Endometrial microvascular endothelial cells (primary cell): ENCODE data around the gene OTX1. TPM values are rescaled to one million over a fixed set of nuclear protein-coding genes. Genes with fewer than 3 reads are reported as not detected.

ENCODE experiments used
- in situ Hi-C: cut with HindIII; loops from 2 replicates; pipeline ENCODE4 v1.10.0; 2017; ENCODE audit warnings: low sequenced_read_pairs, low pct_unique_long_range_greater_than_20kb; ENCODE audit errors: inconsistent ontology term
- total RNA-seq: library from RNA; depleted of rRNA; stranded (reverse); fragments of >200 nt; gene quantifications from one replicate; pipeline ENCODE4 v1.2.3, GENCODE V29; 2015; ENCODE audit errors: inconsistent ontology term

The OTX1 gene
- total RNA-seq, 1 donor from 2014 or later = not detected

- in situ Hi-C loops = loop anchor here (25.0 kb wide), 2 partner anchors 218 to 382 kb away; no protein-coding TSS in a partner anchor
Observed at GRCh38 chr2:63055226-63056106, 4.8 kb downstream of the OTX1 start.

DNA sequence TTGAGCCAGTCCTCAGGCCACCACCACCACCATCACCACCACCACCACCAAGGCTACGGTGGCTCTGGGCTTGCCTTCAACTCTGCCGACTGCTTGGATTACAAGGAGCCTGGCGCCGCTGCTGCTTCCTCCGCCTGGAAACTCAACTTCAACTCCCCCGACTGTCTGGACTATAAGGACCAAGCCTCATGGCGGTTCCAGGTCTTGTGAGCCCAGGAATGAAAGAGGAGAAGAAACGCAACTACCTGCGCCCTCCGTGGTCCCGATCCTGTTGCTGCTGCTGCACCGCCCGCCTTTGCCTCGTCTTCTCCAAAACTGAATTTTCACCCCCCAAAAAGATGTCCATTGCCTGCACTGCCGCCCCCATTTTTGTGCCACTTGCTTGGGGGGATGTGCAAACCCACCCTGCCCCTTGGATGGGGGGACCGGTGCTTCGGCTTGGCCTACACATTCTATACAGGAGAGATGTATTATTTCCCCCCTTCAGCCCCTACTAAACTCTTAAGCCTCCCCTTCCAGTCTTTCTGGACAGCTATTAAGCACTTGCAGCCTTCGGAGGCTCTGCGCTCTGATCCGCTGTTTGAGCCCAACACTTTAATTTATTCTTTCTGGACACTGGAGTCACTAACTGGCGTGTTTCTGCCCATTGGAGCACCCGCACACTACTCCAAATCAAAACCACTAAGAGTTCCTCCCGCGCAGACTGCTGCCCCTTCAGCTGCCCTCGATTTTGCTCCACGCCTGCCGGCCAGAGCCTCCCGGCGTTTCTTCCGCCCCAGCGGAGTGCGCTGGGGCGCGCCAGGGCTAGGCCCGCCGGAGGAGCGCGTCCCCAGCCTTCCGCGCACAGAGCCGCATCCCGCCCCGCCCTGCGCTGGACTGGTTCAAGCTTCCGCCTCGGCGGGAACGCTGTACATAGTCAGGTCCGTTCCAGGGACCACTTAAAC is 5.7 kb downstream of the OTX1 start:
- in situ Hi-C loops = loop anchor here (25.0 kb wide), 2 partner anchors 219 to 381 kb away; no protein-coding TSS in a partner anchor

DNA sequence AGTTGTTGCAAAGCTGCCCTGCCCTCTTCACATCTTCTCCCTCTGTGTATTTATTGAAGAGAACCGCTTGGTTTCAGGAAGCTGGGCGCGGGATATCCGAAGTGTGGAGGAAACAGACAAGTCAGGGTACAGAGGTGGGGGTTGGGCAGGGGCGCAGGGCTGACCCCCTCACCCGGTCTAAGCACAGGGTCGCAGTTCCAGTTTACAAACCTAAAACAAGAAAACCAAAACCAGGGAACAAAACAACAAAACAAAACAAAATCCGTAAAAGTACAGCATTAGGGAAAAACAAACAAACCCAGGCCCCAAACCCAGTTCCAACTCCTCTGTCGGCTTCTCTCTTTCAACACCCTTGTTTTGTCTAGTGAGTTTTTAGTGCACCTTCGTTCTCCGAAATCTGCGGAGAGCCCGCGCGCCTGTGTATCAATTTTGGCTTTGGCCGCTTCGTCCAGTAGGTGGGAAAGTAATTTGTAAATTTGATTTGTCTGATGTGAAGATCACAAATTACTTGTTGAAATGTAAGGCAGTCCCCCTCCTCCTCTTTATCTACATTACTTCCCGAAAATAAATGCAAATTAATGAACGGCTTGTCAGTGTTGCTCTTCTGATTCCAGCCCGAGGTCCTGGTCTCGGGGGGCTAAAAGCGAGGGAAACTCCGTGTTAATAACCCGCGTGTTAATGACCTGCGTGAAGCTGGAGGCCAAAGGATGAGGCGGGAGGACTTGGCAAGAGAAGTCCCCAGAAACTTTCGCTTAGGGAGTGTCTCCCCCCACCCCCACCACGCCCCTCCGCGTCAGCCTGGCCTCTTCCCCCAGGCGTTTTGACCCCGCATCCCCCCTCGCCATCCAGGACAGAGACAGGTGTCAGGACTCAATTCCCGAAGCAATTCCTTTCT is 6.9 kb downstream of the OTX1 start:
- in situ Hi-C loops = loop anchor here (25.0 kb wide), 2 partner anchors 220 to 380 kb away; no protein-coding TSS in a partner anchor

GRCh38 chr2:63058144-63058920 is 7.7 kb downstream of the OTX1 start:
- in situ Hi-C loops = loop anchor here (25.0 kb wide), 2 partner anchors 221 to 379 kb away; no protein-coding TSS in a partner anchor

DNA sequence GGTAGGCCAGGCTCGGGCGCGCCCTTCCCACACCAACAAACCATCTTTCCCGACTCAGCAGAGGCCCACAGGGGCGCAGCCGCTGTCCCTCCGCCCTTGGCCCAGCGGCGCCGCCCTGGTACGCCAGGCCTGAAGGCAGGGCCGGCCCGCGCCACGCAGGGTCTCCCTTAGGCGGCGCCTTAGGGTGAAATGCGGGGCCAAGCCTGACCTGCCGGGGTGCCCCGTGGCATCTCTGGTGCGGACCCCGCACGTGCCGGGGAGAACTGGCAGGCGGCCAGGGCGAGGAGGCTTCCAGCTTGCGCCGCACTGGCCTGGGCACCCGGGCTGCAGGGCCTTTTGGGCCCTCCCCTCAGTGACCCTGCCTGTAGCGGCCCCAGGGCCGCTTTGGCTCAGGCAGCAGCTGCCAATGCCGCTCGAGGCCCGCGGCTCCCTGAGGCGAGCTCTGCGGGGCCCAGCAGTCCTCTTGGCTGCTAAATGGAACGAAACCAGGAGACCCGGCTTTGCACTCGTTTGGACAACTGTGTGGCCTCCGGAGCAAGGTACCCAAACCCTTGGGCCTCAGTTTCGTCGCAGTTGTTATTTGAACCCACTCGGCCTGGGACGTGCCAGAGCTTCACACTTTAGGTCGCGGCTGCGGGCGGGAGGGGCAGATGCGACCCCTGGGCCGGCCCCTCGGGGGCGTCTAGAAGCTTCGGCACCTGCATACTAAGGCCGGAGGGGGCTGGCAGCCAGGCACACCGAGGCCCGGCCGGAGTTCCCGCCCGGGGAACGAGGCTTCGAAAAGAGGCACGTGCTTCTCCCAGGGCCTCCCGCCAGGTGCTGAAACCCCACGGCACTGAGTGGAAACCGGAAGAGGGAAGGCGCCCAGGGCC is 8.5 kb downstream of the OTX1 start:
- in situ Hi-C loops = loop anchor here (25.0 kb wide), 2 partner anchors 222 to 378 kb away; no protein-coding TSS in a partner anchor

GRCh38 chr2:63059793-63060471 is 9.3 kb downstream of the OTX1 start:
- in situ Hi-C loops = loop anchor here (25.0 kb wide), 2 partner anchors 223 to 377 kb away; no protein-coding TSS in a partner anchor

DNA sequence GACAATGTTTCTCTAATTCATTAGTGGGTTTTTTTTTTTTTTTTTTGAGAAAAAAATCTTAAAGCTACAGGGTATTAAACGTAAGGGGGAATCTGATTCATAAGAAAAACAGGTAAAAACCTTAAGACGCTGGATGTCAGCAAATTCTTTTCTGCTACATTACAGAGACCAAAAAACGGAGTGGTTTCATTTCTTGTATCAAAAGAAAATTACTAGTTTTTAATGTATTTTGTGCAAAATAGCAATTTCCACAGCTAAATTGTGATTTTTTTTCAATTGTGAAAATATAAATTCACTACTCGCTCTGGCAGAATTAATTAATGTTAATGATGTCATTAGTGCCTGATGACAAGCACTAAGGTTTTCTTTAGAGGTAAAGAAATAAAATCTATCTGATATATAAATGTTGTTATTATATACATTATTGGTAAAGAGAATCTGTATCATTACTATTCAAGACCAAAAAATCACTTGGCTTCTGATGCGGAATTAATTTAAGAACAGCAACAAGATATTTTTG is 9.9 kb downstream of the OTX1 start:
- in situ Hi-C loops = loop anchor here (25.0 kb wide), 2 partner anchors 223 to 377 kb away; no protein-coding TSS in a partner anchor

- in situ Hi-C loops = loop anchor here (25.0 kb wide), 2 partner anchors 227 to 373 kb away; no protein-coding TSS in a partner anchor
Observed at GRCh38 chr2:63064197-63064596, 13.6 kb downstream of the OTX1 start.

GRCh38 chr2:63064661-63065060 is 14.0 kb downstream of the OTX1 start:
- in situ Hi-C loops = loop anchor here (25.0 kb wide), 2 partner anchors 227 to 373 kb away; no protein-coding TSS in a partner anchor

DNA sequence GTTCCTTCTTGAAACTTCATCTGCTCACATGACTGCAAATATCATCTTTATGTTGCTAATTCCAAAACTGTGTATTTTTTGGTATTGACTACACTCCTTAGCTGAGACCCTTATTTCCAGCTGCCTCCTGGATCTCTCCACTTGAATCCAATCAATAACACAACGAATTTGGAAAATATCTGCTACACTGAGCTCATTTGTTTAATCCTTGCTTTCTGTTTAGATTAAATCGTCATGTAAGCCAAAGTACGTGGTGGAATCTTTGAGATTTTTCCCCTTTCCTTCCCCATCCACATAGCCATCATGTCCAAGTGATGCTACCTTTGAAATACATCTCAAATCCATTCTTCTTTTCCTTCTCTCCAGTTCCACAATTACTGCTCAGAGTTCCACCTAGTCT is 15.6 kb downstream of the OTX1 start:
- in situ Hi-C loops = loop anchor here (25.0 kb wide), 2 partner anchors 229 to 371 kb away; no protein-coding TSS in a partner anchor

DNA sequence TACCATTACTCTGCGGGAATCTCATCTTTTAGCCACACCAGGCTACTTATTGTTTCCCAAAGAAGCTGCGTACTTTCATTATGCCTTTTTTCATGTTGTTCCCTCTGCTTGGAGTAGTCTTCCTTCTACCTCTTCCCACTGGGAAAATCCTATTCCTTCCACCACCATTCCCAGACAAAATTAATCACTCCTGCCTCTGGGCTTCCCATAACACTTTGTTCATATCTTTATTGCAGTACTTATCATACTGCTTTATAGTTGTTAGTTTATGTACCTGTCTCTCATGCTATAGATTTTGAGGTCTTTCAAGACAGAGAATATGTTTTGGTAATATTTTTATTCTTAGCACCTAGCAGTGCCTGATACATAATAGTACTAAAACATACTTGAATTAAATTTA is 16.2 kb downstream of the OTX1 start:
- in situ Hi-C loops = loop anchor here (25.0 kb wide), 2 partner anchors 230 to 370 kb away; no protein-coding TSS in a partner anchor

GRCh38 chr2:63071664-63072063 is 21.0 kb downstream of the OTX1 start:
- in situ Hi-C loops = loop anchor here (25.0 kb wide), 2 partner anchors 234 to 366 kb away; no protein-coding TSS in a partner anchor

GRCh38 chr2:63073994-63074393 is 23.4 kb downstream of the OTX1 start:
- in situ Hi-C loops = loop anchor here (25.0 kb wide), 2 partner anchors 237 to 363 kb away; no protein-coding TSS in a partner anchor

DNA sequence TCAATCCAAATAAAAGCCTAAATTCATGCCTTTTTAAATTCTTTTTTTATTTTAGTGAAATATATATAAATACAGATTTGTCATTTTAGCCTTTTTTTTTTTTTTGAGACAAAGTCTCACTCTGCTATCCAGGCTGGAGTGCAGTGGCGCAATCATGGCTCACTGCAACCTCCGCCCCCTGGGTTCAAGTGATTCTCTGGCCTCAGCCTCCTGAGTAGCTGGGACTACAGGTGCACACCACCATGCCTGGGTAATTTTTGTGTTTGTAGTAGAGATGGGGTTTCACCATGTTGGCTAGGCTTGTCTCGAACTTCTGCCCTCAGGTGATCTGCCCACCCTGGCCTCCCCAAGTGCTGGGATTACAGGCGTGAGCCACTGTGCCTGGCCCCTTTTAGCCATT is 23.8 kb downstream of the OTX1 start:
- in situ Hi-C loops = loop anchor here (25.0 kb wide), 2 partner anchors 237 to 363 kb away; no protein-coding TSS in a partner anchor

DNA sequence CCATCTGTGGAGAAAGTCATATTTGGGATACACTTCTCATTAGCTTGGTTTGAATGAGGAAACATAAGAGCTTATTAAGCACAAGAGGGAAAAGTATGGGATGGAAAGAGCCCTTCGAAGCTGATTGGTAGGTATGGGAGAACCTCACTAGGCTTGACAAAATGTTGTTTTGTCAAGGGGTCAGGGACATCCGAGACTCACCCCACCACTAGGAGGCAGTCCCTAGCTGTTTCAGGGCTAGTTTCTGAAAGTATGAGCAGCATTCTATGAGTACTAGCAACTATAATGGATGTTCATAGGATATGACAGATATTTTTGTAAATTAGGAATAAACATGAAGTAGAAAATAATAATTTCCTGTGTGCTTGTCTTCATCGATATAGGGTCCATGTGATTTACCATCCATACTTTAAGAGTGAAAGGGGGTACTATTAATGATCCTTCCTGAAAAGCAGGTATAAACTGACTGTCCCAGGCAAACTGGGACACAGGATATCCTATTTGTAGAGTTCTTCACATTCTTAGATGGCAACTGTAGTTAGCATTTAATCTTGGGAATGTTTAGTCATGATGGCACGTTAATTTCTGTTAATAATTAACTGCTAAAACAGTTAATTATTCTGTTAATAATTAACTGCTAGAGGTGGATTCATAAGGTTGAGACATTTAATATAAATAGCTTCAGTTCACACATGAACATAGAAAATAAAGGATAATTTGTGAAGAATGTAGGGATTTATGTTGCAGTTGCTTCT is 28.4 kb downstream of the OTX1 start:
- in situ Hi-C loops = no loop called here
